Psoas muscle (tissue), 8 donors: ENCODE results near the gene NTN5. TPM values are rescaled to one million over a fixed set of nuclear protein-coding genes. Genes with fewer than 3 reads are reported as not detected.
A peak's percentile ranks its signal among the peaks of the same experiment; 100 is the strongest.

ENCODE experiments used
- ATAC-seq, 4 donors: fragments of 200-7000 bp; cut with Tn5 transposase; one replicate each; pipeline ENCODE4 v1.9.1; 2020; ENCODE audit warnings: moderate library complexity in 3 of 4, mild to moderate bottlenecking in 2 of 4
- DNase-seq, 2 donors: peaks; one replicate each; pipeline ENCODE4 v3.0.0-alpha.2; 2020
- H3K27ac ChIP-seq: fragments of 200-600 bp; one replicate; pipeline ENCODE4 v1.8.0; 2022
- H3K27me3 ChIP-seq, 3 donors: fragments of 200-600 bp in 1 of 3; one replicate each; pipeline versions ENCODE4 v1.6.1 to v1.8.0; 2013 to 2022; ENCODE audit warnings: low read length in 2 of 3, mild to moderate bottlenecking in 2 of 3, moderate library complexity in 1 of 3; ENCODE audit not compliant: insufficient read depth in 3 of 3
- H3K36me3 ChIP-seq, 2 donors: fragments of 200-600 bp in 1 of 2; one replicate each; pipeline versions ENCODE4 v1.6.1 to v1.8.0; 2013 to 2022; ENCODE audit warnings: low read depth in 1 of 2, mild to moderate bottlenecking in 1 of 2, moderate library complexity in 1 of 2; ENCODE audit not compliant: insufficient read depth in 1 of 2
- H3K4me1 ChIP-seq: fragments of 200-600 bp; one replicate; pipeline ENCODE4 v1.8.0; 2022
- H3K4me3 ChIP-seq: fragments of 200-600 bp; one replicate; pipeline ENCODE4 v1.8.0; 2022; ENCODE audit warnings: mild to moderate bottlenecking
- H3K9me3 ChIP-seq: fragments of 200-600 bp; one replicate; pipeline ENCODE4 v1.8.0; 2022
- WGBS, 3 donors: extraction: QIAGEN DNeasy Blood & Tissue Kit; methylation state at CpG; one replicate each; pipeline versions ENCODE4 v1.1.6 to v1.1.7; 2013; 5-methylcytosine and 5-hydroxymethylcytosine counted together
- intact Hi-C, 2 donors: fragments of 100-400 bp; cut with DNase I; formaldehyde crosslinking; loops; one replicate each; pipeline versions ENCODE4 v1.11.0 to v1.14.2; 2022
- polyA plus RNA-seq, 3 donors: library from polyadenylated mRNA; stranded (reverse); fragments of 200-250 nt; gene quantifications; one replicate each; pipeline ENCODE4 v1.2.3, GENCODE V29; 2013
- total RNA-seq, 4 donors: library from RNA; stranded (reverse); fragmentation: NEBNext Ultra II Directional in 2 of 4; extraction: Animal tissue kit (Norgen Biotek cat#: 25700) in 2 of 4; gene quantifications; one replicate each; pipeline versions ENCODE4 v1.2.1 to v1.2.4, GENCODE V29; 2021 to 2023
- TF ChIP-seq, protein P1 (sequence below): fragments of 200-600 bp; IDR thresholded peaks from one replicate; pipeline ENCODE4 v1.8.0; 2022; ENCODE audit warnings: antibody characterized with exemption
- donor health status: healthy with polysubstance abuse.
- donor health status: DM: no; HTN: no; CAD: no; lungs with moderate emphysema.
- donor health status: Bipolar disorder and iron deficiency.
- donor health status: healthy.
- donor health status: DM: yes; HTN: yes; CAD: no.
- donor health status: DM: no; HTN: no; CAD: no.
- donor health status: DM: no; HTN: no; CAD: no.
- donor health status: DM: yes; HTN: yes; CAD: no.

Gene NTN5
- total and polyA plus RNA-seq, 7 donors: 0.04 to 0.21 TPM; not detected in 5

DNA sequence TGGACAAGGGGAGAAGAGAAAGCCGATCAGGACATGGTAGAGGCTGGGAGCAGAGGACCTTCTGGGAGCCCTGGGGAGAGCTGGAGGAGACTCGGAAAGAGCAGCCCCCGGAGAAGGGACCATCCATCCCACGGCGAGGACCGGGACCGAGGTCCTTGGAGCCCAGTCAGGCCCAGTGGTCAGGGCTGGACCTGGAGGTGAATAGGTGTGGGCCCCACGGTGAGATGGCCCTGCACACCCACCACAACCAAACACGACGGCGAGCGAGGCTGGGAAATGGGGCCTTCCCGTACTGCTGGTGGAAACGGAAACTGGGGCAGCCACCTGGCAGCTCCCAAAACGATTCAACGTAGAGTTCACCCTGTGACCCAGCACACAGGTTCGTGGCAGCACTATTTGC, 3.7 kb upstream of the NTN5 start:
- TF ChIP-seq, protein P1, sequence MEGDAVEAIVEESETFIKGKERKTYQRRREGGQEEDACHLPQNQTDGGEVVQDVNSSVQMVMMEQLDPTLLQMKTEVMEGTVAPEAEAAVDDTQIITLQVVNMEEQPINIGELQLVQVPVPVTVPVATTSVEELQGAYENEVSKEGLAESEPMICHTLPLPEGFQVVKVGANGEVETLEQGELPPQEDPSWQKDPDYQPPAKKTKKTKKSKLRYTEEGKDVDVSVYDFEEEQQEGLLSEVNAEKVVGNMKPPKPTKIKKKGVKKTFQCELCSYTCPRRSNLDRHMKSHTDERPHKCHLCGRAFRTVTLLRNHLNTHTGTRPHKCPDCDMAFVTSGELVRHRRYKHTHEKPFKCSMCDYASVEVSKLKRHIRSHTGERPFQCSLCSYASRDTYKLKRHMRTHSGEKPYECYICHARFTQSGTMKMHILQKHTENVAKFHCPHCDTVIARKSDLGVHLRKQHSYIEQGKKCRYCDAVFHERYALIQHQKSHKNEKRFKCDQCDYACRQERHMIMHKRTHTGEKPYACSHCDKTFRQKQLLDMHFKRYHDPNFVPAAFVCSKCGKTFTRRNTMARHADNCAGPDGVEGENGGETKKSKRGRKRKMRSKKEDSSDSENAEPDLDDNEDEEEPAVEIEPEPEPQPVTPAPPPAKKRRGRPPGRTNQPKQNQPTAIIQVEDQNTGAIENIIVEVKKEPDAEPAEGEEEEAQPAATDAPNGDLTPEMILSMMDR: no peak
- Histone ChIP-seq H3K36me3 (no peaks in the 10 kb centered on the region), H3K27me3 (no peaks in the 10 kb centered on the region), H3K9me3 (no peaks in the 10 kb centered on the region), H3K4me1 (peaks cover 9% of the 10 kb centered on the region), H3K27ac (no peak overlapping the region), H3K4me3 (no peak overlapping the region)
- intact Hi-C loops: loop anchor here (5.0 to 10.0 kb wide), 6 partner anchors 36 to 168 kb away; partner anchors contain the start of genes HSD17B14 (in 1 of the 2), MAMSTR (in 1 of the 2) and RASIP1 (in 1 of the 2)
- no peak for DNase-seq
- WGBS, 3 donors: 91 to 92% (median 91%) methylated on average over 13 to 17 of the region's 17 CpGs
- ATAC-seq: no peak

DNA sequence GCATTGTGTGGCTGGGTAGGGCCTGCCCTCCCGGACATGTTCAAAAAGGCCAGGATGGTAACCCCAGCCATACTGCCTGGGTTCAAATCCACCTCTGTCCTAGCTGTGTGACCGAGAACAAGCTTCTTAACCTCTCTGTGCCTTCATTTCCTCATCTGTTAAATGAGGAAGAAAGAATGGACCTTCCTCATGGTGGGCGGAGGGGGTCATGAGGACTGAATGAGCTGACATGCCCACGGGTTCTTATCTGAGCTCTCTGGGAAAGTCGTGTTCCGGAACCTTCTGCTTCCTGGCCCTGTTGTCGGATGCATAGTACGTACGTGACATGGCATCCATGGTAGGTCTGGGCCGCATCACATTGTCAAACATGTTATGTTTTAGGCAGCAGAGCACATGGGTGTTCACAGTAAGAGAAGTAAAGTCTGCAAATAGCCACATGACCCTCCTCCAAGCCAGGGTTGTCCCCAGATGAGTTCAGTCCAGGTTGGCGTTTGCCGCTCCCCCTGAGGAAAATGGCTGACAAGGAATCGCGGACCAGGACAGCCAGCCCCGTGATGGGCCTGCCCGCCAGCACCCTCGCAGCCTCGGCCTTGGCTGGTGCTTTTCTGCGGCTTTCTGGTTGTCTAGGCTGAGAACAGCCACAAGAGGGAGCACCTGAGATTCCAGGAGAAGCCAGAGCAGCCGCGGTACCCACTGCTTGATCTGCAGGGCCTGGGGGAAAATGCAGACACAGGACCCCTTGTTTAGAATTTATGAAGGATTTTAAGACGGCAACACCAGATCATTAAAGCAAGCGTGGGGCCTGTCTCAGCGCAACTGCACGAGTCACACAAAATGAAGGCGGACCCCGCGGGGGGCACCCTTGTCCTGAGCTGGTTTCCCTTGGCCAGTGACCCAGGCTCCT, 2.4 kb upstream of the NTN5 start:
- intact Hi-C loops: loop anchor here (5.0 to 10.0 kb wide), 6 partner anchors 37 to 170 kb away; partner anchors contain the start of genes HSD17B14 (in 1 of the 2), MAMSTR (in 1 of the 2) and RASIP1 (in 1 of the 2)
- ATAC-seq (peak; percentile 85 to 95 (median 90)), DNase-seq (peak; percentile 76 to 84)
- Histone ChIP-seq H3K27ac (no peak overlapping the region), H3K4me1 (peaks cover 9% of the 10 kb centered on the region), H3K36me3 (no peaks in the 10 kb centered on the region), H3K9me3 (no peaks in the 10 kb centered on the region), H3K27me3 (no peaks in the 10 kb centered on the region), H3K4me3 (peak overlapping the region; percentile 11)
- WGBS, 3 donors: 31 to 38% (median 33%) methylated on average over 28 of the region's 28 CpGs
- TF ChIP-seq, protein P1: peak; percentile 88

GRCh38 chr19:48674216-48674809, 1.5 kb upstream of the NTN5 start:
- DNase-seq: no peak

GRCh38 chr19:48673436-48674100, 751 bp upstream of the NTN5 start:
- Histone ChIP-seq H3K36me3 (no peaks in the 10 kb centered on the region), H3K4me3 (no peak overlapping the region), H3K27ac (no peak overlapping the region), H3K9me3 (no peaks in the 10 kb centered on the region), H3K4me1 (peaks cover 9% of the 10 kb centered on the region), H3K27me3 (no peaks in the 10 kb centered on the region)
- ATAC-seq (no peak), DNase-seq (no peak)
- TF ChIP-seq, protein P1: no peak
- WGBS, 3 donors: 78 to 83% (median 81%) methylated on average over 25 of the region's 25 CpGs
- intact Hi-C loops: loop anchor here (10.0 kb wide), 2 partner anchors 161 to 171 kb away; partner anchors contain the start of gene HSD17B14 (in 1 of the 2)

More at GRCh38 chr19:48674216-48674809, 1.5 kb upstream of the NTN5 start:
- 90 to 91% (median 91%) methylated on average over 17 to 19 of the region's 19 CpGs for WGBS, 3 donors
- peak in 1 of 4 donors; percentile 13 for ATAC-seq
- Histone ChIP-seq H3K27ac (no peak overlapping the region), H3K27me3 (no peaks in the 10 kb centered on the region), H3K4me3 (no peak overlapping the region), H3K36me3 (no peaks in the 10 kb centered on the region), H3K4me1 (peaks cover 9% of the 10 kb centered on the region), H3K9me3 (no peaks in the 10 kb centered on the region)
- TF ChIP-seq, protein P1: no peak
- intact Hi-C loops: loop anchor here (10.0 kb wide), 2 partner anchors 160 to 170 kb away; partner anchors contain the start of gene HSD17B14 (in 1 of the 2)
